ENCODE data around the gene NDUFAF2. TPM values are rescaled to one million over a fixed set of nuclear protein-coding genes. Genes with fewer than 3 reads are reported as not detected.

Gene NDUFAF2
- total and polyA plus RNA-seq, 2 of the 13 experiments (the other 11 are each of a cell fraction or from before 2014, with no cell fraction given) = 34.0 to 78.4 TPM

DNA sequence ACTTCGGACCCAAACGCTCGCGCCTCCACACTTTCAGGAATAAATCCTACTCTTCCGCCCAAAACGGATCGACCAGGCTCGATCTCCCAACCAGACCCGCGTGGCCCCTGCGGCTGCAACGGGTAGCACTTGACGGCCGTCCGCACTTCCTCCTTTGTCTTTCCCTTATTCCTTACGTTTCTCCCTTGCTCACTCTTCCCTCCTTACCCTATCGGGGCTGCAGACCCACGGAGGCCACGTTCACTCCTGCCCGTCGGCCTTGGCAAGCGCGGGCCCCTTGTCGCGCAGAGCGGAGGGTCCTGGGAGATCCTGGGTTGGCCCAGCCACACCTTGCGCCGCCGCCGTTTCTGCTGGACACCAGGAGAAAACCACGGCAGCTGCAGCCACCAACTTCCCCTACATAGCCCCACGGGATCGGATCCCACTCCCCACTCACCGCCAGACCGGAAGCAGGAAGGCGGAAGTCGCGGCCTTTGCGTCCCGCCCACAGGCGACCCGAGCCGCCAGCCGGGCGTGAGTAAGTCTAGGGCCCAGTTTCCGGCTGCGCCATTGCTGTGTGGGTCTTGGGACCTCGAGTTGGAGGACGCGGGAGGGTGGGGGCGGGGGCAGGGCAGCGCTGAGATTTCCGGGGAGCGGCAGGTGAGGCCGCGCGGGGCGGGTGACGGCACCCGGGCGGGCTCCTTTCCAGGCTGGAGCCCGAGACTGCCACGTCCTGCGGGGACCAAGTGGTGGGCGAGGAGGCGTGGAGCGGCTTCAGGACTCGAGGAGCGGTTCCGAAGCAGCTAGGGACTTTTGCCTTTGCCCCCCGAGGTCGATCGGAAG is 217.2 kb downstream of the NDUFAF2 start, which contains the start of gene SMIM15 (continued):
- TF ChIP-seq FUBP1 (CRISPR knock-in tag; IDR thresholded peaks at IDR 0.05; ENCODE audit: borderline replicate concordance) = no peak
- peak; percentile 89; the same call in 1 of the 2 replicates for TF ChIP-seq MTA1 (CRISPR knock-in tag; IDR thresholded peaks at IDR 0.05; ENCODE audit: borderline replicate concordance)
- no peak for TF ChIP-seq MBNL3 (CRISPR knock-in tag; conservative IDR thresholded peaks at IDR 0.05)
- TF ChIP-seq CC2D1A (CRISPR knock-in tag; IDR thresholded peaks at IDR 0.05) = peak; percentile 64; the same call in 1 of the 2 replicates
- no peak for TF ChIP-seq ZNF503 (CRISPR knock-in tag; IDR thresholded peaks at IDR 0.05)
- TF ChIP-seq, protein P1, sequence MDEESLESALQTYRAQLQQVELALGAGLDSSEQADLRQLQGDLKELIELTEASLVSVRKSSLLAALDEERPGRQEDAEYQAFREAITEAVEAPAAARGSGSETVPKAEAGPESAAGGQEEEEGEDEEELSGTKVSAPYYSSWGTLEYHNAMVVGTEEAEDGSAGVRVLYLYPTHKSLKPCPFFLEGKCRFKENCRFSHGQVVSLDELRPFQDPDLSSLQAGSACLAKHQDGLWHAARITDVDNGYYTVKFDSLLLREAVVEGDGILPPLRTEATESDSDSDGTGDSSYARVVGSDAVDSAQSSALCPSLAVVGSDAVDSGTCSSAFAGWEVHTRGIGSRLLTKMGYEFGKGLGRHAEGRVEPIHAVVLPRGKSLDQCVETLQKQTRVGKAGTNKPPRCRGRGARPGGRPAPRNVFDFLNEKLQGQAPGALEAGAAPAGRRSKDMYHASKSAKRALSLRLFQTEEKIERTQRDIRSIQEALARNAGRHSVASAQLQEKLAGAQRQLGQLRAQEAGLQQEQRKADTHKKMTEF (CRISPR knock-in tag; IDR thresholded peaks at IDR 0.05) = peak; percentile 94
- TF ChIP-seq ZSCAN12 (CRISPR knock-in tag; IDR thresholded peaks at IDR 0.05) = no peak
- no peak; the same call in none of the 2 replicates for TF ChIP-seq IRX3 (CRISPR knock-in tag; IDR thresholded peaks at IDR 0.05; ENCODE audit: borderline replicate concordance, low read depth)
- TF ChIP-seq CBX5 (CRISPR knock-in tag; IDR thresholded peaks at IDR 0.05; ENCODE audit: borderline replicate concordance) = peak; percentile 35; the same call in 1 of the 2 replicates
- no peak for TF ChIP-seq TERF1 (CRISPR knock-in tag; IDR thresholded peaks at IDR 0.05)
- no peak for TF ChIP-seq ZNF382 (CRISPR knock-in tag; IDR thresholded peaks at IDR 0.05; ENCODE audit: borderline replicate concordance)
- TF ChIP-seq ZBED4 (CRISPR knock-in tag; IDR thresholded peaks at IDR 0.05; ENCODE audit: borderline replicate concordance) = peak; percentile 84; the same call in 1 of the 2 replicates
- no peak; the same call in 1 of the 2 replicates for TF ChIP-seq ZNF335 (CRISPR knock-in tag; IDR thresholded peaks at IDR 0.05)
- TF ChIP-seq CCDC6 (CRISPR knock-in tag; IDR thresholded peaks at IDR 0.05) = no peak; the same call in 1 of the 2 replicates
- peak; percentile 64 for TF ChIP-seq ZNF143 (CRISPR knock-in tag; IDR thresholded peaks at IDR 0.05)
- no peak for TF ChIP-seq ZNF101 (CRISPR knock-in tag; IDR thresholded peaks at IDR 0.05; ENCODE audit: borderline replicate concordance, low read depth)
- no peak for TF ChIP-seq SIX1 (CRISPR knock-in tag; IDR thresholded peaks at IDR 0.05; ENCODE audit: borderline replicate concordance)
- TF ChIP-seq ZNF430 (CRISPR knock-in tag; IDR thresholded peaks at IDR 0.05) = peak; percentile 77; the same call in 1 of the 2 replicates
